ENCODE data around the gene MTURN.
"Not testable (repeated sequence)": the region's sequence is repeated elsewhere in the genome, so short reads cannot be mapped to it uniquely, and the experiment has no call there.

Gene MTURN

DNA sequence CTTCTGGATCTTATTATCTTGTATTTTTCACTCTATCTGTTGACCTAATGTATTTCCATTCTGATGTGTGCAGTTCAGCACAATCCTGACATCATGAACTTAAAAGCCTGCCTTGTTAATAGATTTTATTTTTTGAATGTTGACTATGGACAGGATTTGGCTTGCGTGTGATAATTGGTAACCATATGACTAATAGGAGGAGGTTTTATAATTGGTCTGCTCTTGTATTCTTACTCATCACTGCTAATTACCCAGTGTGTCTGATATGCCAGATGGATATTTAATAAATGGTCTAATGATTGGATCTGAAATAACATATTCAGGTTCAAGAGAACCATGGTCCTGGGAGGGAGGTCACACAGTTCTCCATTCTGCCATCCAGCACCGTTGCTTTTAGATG, 45.9 kb downstream of the MTURN start:
- no peak for DNase-seq (ENCODE audit: low spot score)

DNA sequence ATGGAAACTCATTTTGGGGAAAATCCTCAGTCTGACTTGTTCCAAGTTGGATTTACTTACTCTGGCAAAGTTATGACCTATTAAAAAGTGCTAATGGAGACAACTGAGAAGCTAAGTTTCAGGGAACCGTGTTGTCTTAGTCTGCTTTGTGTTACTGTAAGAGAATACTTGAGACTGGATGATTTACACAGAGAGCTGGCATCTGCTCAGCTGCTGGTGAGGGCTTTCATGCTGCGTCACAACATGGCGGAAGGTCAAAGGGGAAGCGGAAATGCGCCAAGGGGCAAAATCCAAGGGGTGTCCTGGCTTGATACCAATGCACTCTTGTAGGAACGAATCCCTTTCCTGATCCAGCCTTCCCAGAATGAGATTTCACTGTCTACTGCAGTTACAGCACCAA, 46.4 kb downstream of the MTURN start:
- DNase-seq (ENCODE audit: low spot score), result no peak

DNA sequence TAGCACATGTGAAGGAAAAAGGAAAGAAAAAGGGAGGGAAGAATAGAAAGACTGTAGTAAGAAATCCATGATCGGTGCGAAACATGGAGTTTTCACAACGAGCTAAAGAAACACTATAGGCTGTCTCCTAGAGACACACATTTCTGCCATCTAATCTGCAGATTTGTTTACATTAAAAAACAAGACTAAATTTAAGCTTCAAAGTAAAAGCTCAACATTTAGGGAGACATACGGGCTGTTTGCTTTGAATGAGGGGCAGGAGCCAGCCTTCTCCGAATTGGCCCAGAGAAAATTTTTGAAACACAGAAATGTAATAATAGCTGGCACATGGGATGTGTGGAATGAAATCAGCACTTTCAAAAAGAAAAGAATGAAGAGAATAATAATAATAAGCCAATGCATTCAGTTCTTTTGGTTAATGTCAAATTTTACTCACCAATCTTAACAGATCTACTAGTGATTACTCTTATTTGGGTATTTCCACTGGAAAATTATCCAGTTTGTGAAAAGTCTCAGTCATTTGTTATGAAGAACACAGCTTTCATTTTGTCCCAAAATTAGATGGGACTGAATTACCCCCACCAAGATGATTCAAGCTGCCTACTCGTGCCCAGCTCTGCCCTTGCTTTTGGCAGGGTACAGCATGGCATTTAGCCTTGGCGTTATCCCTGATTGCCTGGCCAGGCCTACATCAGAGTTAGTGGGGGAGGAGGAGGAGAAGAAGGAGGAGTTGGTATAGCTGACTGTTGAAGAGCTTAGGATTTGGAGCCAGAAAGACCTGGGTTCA, 47.1 kb downstream of the MTURN start:
- no peak for DNase-seq (ENCODE audit: low spot score)

DNA sequence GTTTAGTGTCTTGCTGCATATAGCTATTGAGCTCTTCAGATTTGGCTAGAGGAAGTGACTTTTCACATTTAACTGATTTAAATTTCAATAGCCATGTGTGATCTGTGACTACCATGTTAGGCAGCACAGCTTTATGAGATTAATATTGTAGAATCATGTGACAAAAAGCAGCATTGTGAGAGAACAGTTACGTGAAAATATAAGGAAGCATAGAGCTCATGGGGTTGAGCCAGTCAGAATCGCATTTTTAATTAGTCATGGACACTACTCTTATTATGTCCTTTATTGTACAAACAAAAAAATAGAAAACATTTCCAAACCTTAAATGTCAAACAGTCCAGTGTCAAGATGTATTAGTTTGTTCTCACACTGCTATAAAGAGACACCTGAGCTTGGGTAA, 48.0 kb downstream of the MTURN start:
- no peak for DNase-seq (ENCODE audit: low spot score)

DNA sequence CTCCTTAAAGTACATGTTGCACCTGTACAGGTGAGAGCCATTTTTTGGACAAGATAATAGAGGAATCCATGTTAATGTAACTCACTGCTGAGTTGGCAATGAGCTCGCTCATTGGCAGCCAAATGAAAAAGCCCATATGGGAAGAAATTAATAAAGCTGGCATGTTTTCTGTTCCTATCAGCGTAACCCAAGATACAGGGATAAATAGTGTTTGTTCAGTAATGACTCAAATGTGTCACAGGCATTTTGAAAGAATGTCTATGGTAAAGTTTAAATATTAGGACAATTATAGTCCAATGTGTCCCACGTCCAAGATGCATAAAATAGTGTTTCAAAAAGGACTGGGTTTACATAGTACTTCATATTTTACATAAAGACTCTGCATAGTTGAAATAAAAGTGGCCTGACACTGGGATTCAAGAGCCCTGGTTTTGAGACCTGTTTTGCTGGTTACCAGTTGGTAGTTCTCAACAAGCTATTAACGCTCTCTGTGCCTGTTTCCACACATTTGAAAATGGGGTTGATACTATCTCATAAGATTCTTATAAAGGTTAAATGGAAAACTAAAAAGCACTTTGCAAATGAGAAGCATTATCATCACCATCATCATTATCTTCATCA, 49.1 kb downstream of the MTURN start:
- no peak for DNase-seq (ENCODE audit: low spot score)

DNA sequence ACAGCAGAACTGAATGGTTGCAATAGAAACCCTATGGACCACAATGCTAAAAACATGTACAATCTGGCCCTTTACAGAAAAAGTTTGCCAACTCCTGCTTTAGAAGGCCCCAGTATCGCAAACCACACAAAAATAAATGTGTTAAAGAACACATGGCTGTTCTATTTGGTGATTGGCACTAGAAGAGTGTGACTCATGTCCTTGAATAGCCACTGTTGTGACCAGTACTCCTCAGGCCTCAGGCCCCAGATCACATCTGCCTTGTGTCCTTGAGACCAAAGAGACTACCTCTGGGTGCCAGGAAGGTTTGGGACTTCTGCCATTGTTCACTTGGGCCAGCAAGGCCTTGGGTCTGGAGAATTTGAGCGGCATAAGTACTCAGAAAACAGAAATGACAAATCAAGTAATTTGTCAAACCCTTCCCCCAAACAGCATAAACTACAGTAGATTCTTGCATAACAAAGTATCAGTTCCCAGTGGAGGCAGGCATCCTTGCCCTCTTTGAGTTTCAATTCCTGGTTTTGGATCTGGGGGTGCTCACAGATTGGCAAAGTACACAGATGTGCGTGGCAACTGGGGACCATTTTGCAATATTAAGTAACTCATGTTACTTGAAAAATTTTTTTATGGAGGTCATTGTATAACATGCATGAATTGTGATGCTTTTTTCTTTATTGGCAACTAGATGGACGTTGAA, 50.2 kb downstream of the MTURN start:
- DNase-seq (ENCODE audit: low spot score), result peak; percentile 80

DNA sequence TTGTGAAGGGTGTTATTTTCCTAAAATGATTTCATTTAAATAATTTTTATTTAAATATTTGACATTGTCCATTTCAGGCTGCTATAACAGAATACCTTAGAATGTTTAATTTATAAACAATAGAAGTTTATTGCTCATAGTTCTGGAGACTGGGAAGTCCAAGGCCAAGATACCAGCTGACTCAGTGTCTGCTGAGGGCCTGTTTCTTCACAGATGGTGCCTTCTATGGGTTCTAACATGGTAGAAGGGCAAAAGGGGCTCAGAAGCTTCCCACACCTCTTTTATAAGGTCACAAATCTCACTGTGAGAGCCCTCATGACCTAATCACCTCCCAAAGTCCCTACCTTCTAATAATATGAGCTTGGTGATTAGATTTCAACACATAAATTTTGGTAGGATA, 50.7 kb downstream of the MTURN start:
- DNase-seq (ENCODE audit: low spot score), result no peak

DNA sequence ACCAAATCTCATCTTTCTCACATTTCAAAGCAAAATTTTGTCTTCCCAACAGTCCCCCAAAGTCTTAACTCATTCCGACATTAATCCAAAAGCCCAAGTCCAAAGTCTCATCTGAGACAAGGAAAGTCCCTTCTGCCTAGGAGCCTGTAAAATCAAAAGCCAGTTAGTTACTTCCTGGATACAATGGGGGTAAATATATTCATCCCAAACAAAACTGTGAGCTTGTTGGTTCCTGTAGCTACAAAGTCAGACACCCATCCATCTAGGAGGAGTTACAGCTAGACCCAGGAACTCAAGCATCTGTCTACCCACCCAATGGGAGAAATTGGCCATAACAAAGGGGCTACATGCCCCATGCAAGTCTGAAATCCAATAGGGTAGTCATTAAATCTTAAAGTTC, 51.9 kb downstream of the MTURN start:
- no peak for DNase-seq (ENCODE audit: low spot score)

DNA sequence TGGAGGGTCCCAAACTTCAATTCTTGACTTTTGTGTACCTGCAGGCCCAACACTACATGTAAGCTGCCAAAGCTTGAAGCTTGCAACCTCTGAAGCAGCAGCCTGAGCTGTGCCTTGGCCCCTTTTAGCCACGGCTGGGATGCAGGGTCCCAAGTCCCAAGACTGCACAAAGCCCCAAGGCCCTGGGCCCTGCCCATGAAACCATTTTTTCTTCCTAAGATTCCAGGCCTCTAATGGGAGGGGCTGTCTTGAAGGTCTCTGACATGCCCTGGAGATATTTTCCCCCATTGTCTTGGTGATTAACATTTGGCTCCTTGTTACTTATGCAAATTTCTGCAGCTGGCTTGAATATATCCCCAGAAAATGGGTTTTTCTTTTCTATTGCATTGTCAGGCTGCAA, 52.7 kb downstream of the MTURN start:
- DNase-seq (ENCODE audit: low spot score), result no peak

DNA sequence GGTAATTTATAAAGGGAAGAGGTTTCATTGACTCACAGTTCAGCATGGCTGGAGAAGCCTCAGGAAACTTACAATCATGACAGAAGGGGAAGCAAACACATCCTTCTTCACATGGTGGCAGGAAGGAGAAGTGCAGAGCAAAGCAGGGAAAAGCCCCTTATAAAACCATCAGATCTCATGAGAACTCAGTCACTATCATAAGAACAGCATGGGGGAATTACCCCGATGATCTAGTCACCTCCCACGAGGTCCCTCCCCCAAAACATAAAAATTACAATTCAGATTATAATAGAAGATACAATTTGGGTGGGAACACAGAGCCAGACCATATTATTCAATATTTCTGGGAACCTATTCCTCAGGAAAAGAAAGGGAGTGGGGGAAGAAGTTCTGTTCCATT, 53.6 kb downstream of the MTURN start:
- not testable (repeated sequence) for DNase-seq (ENCODE audit: low spot score)

DNA sequence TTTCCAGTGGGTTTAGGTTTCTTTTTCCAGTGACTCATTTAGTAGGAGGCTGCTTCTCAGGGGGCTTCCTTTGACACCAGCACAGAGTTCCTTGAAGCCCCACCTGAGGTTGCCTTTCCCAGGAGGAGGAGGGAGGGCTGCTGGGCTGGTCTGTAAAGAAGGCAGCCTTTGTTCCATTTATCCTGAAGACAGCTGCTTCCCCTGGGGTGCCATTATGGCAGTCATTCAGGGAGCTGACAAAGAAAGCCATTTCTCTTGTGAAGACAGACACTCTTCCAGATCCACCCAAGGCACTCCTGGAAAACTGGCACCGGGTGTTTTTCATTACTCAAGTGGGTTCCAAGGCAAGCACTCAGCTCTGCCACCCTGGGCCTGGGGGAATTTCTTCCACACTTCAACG, 54.0 kb downstream of the MTURN start:
- no peak for DNase-seq (ENCODE audit: low spot score)

DNA sequence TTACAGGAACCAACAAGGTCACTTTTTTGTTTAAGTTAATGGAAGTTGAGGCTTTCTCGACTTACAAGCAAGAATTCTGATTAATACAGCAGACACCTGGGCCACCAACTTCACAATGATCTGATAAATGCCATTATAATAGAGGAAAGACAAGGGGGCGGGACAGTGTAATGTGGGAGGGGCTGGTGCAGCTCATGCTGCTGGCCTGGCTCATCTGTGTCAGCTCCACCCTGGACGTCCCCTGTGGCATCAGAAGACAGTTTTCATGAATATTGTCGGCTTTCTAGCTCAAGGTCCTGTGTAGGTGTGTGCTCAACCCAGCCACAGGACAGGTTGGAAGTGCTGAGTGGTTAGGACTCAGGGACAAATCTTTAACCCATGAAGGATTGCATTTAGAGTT, 57.0 kb downstream of the MTURN start:
- no peak for DNase-seq (ENCODE audit: low spot score)

DNA sequence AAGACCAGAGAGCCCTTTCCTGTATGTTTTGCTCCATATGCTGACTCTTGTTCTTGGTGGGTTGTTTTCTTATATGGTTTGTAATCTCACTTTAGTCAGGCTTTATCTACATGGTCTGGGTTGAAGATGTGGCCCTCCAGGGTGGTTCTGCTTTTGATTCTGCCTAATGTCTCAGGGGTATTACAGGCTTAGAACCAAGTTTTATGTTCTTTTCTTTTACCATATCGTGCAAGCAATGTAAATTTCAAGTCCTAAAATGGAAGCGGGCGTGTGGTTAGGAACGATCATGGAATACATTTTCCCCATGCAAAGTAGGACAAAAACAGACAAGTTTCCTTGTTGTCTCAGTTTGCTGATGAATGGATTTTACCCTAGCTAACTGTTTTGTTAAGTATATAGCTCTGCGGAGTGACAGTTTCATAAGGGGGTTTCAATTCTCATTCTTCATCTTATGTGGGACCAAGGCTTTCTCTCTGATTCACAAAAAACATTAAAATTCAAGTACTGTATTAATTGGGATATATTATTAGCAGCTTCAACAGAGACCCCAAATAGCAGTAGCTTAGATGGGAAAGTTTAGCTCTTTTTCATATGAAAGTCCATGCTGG, 58.7 kb downstream of the MTURN start:
- no peak for DNase-seq (ENCODE audit: low spot score)

DNA sequence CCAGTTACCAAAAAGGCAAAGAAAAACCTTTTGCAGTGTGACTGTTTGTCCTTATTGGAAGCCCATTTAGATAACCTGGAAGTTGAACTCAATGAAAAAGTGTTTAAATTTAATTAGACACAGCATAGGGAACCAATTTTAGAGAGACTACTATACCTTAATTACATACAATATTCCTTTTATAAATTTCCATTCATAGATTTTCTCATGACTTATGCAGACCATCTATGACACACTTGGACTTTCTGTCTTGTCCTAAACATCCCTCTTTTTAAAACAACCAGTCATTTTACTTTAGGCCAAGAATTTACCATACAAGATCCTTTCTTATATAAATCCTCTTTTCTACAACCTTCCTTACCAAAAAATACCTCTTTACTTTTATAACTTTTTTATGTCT, 61.6 kb downstream of the MTURN start:
- no peak for DNase-seq (ENCODE audit: low spot score)

DNA sequence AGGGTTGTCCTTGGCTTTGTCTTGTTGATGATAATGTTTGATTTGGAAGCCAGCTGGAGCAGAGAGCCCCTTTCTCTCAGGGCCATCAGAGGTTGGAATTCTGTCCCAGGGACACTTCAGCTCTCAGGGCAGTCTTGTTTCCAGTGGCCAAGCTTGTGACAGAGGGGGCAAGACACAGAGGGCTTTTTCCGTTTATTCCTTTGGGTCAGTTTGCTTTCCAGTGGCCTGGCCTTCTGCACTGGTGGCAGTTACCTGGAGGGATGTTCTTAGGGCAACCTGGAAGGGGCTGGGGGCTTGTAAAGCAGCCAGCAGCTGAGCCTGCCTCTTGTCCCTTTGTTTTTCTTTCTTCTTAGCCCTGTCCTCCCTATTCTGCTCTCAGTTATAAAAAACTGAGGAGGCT, 62.7 kb downstream of the MTURN start:
- DNase-seq (ENCODE audit: low spot score), result no peak

DNA sequence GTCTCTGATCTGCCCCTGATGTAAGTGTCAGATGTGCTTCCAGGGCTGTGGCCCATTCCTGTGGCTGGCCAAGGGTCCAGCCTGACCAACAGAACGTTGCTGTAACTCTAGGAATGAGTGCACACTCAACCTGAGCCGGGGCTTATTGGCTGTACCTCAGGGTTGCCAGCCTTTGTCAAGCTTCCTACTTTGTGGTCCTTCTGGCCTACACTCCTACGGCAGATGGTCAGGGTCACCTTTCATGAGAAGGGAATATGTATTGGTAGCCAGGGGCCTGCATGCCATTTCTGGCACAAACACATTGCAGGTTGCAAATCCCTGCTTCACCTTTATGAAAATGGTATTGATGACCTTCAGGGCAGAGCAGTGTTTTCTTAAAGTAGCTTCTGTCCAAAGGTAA, 64.5 kb downstream of the MTURN start:
- no peak for DNase-seq (ENCODE audit: low spot score)

DNA sequence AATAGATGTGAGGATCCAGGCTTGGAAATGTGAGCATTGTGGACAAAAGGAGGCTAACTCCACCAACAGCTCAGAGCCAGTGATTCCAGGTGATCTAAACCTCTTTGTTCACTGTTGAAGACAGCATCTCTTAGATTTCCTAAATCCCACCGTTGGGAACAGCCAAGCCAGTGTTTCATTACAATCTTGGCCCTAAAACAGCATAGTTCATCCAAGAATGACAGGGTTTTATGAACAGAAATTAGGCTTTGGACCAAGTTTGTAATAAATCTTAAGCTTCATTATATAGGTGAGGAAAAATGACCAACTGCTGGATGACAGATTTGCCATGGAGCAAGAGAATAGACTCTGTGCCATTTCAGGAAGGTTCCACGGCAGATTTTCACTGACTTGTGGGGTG, 65.8 kb downstream of the MTURN start:
- DNase-seq (ENCODE audit: low spot score), result no peak

DNA sequence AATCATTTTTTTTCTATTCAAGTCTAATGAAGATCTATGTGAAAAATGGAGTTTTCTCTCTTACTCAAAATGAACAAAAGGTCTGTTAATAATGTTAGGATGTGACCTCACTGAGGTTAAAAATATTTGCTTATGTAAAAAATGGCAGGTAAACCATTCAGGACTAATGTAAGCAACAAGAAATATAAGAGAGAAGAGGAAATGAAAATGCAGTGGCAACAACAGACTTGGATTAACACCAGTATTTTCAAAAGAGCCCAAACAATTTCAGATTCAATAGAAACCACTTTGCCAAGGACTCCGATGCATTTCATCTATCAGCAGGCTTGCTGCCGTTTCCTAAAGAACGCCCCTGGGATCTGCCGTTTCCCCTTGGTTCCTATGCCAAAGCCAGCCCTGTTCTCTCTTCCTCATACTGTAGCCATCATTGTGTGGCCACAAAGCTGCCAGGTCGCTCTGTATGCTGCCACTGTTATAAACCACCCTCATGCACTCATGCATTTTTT, 66.4 kb downstream of the MTURN start:
- peak; percentile 22 for DNase-seq (ENCODE audit: low spot score)

DNA sequence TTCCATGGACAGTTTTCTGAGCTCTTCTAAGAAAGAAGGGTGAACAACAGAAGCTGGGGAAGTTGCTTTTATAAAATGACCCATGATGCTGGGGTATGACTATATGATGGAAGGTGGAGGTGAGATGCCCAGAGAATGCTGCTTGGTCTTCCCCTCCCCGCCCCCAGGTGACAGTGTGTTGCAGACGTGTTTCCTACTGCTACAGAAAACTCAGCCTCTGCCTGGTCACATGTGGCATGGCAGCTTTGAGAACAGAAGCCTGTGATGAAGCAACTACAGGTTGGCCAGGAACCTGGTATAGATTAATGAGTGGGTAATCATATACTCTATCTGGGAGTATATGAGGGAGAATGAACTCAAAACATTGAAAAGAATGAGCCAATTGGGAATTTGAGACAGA, 67.1 kb downstream of the MTURN start:
- DNase-seq (ENCODE audit: low spot score), result no peak

DNA sequence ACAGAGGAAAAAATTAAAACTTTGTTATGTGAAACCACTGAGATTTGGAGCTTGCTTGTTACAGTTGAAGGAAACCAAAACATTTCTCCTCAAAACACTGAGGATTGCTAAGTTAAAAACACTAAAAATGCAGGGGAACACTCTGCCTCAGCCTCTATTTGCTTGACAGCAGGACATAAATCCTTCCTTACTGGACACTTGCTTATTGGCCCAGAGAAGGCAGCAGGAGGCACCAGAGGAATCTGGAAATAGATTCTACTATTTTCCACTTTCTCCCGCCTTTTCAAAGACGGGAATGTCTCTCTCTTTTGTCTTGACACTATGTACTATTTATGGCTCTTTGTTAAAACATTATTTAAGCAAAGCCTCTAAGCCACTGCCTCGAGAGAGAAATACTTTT, 67.9 kb downstream of the MTURN start:
- DNase-seq (ENCODE audit: low spot score), result no peak

DNA sequence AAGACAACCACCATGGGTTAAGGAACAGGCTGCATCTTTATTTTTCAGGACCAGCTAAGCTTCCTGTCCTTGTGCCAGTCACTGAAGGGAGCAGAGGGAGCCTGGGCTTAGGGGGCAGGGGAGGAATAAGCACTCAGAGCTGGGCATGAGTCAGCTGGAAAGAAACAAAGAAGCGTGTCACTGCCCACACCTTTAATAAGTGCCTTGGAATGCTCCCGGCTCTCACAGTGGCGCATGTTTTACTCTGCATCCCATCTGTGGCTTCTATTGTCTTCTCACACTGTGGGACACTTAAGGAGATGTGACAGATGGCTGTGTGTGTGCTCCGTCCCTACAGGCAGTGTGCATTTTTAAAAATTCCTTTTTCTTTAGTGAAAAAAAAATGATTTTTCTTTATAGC, 71.7 kb downstream of the MTURN start:
- no peak for DNase-seq (ENCODE audit: low spot score)

DNA sequence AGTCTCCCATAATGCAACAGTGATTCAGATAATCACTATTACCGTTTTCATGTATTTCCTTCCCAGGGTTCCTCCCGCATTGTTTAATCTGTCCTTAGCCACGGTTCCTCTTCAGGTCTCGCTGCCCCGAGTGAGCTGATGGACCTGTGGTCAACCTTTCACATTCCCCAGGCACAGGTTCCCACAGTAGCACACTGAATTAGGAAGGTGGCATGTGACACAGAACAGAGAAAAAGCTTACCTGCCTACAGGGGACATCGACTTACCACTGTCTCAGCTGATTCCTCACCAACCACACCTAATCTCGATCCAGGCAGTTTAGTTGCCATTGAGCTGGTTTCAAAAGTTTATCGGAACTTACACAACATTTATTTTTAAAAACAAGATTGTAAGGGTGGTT, 72.2 kb downstream of the MTURN start:
- no peak for DNase-seq (ENCODE audit: low spot score)

DNA sequence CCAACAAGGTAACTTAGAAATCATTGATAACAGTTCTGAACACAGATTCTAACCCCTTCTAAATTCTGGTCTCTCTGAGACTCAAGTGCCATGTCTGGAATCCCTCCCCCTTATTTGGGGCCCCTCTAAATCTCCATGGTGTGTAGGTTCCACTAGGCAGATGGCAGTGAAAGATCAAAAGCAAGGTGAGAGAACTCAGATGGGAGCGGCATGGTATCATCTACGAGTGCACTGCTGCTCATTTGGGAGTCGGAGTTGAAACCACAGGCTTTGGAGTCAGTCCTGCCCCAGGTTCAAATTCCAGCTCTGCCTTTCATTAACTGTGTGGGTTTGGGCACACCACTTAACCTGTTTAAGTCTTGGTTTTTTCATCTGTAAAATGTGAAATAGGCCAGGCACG, 72.6 kb downstream of the MTURN start:
- no peak for DNase-seq (ENCODE audit: low spot score)

All from putamen (tissue), 1 donor.